SU-DHL-6 (cell line): ENCODE results near the gene VILL.
"Not testable (repeated sequence)": the region's sequence is repeated elsewhere in the genome, so short reads cannot be mapped to it uniquely, and the experiment has no call there.

Experiments used
- H2AFZ ChIP-seq: fragments of 200-600 bp; sonication (generic); 2 replicates; pipeline ENCODE4 v1.6.1; 2014; ENCODE audit warnings: low read depth, mild to moderate bottlenecking, moderate library complexity, mixed read lengths, antibody characterized with exemption, low read length; ENCODE audit not compliant: severe bottlenecking
- H3F3A ChIP-seq: fragments of 200-600 bp; shearing (Covaris generic); 2 replicates; pipeline ENCODE4 v1.6.0; 2016; ENCODE audit warnings: antibody characterized with exemption, mild to moderate bottlenecking; ENCODE audit not compliant: insufficient read depth
- H3K27ac ChIP-seq: fragments of 200-600 bp; sonication (generic); 2 replicates; pipeline ENCODE4 v1.5.1; 2016; ENCODE audit warnings: low read depth, mild to moderate bottlenecking, low read length, moderate library complexity, mixed read lengths
- H3K27me3 ChIP-seq: fragments of 200-600 bp; sonication (generic), shearing (Covaris generic); 2 replicates; pipeline ENCODE4 v1.6.0; 2014; ENCODE audit warnings: mild to moderate bottlenecking, low read length
- H3K36me3 ChIP-seq: fragments of 200-600 bp; sonication (generic); 2 replicates; pipeline ENCODE4 v1.6.1; 2014; ENCODE audit warnings: mild to moderate bottlenecking, low read length, mixed read lengths
- H3K4me2 ChIP-seq: fragments of 300-600, 200-600 bp; shearing (Covaris generic), sonication (generic); 2 replicates; pipeline ENCODE4 v1.6.0; 2014; ENCODE audit warnings: low read length, low read depth, mild to moderate bottlenecking; ENCODE audit not compliant: poor library complexity, severe bottlenecking
- H3K4me3 ChIP-seq: fragments of 200-600 bp; sonication (generic); 2 replicates; pipeline ENCODE4 v1.5.1; 2014; ENCODE audit warnings: antibody characterized with exemption, low read length, mild to moderate bottlenecking, mixed read lengths; ENCODE audit not compliant: insufficient read depth, poor library complexity, severe bottlenecking
- H3K79me2 ChIP-seq: fragments of 200-600 bp; sonication (generic); 2 replicates; pipeline ENCODE4 v1.6.1; 2014; ENCODE audit warnings: mild to moderate bottlenecking, low read length, moderate library complexity; ENCODE audit not compliant: insufficient read depth
- H3K9ac ChIP-seq: fragments of 200-600 bp; sonication (generic); 2 replicates; pipeline ENCODE4 v1.7.0; 2014; ENCODE audit warnings: mild to moderate bottlenecking, low read length
- H3K9me2 ChIP-seq: fragments of 200-600 bp; sonication (generic); replicated peaks from 2 replicates; pipeline ENCODE4 v1.6.1; 2014; ENCODE audit warnings: low read length; ENCODE audit not compliant: insufficient read depth
- H3K9me3 ChIP-seq: fragments of 200-600 bp; sonication (generic); 2 replicates; pipeline ENCODE4 v1.6.1; 2014; ENCODE audit warnings: low read length, mixed read lengths; ENCODE audit not compliant: insufficient read depth
- H4K20me1 ChIP-seq: fragments of 200-600 bp; sonication (generic); 2 replicates; pipeline ENCODE4 v1.6.1; 2014; ENCODE audit warnings: low read depth, mild to moderate bottlenecking, antibody characterized with exemption, low read length, moderate library complexity, mixed read lengths
- CTCF ChIP-seq: fragments of 200-600 bp; sonication (generic); IDR thresholded peaks from one replicate; pipeline ENCODE4 v1.5.1; 2017; ENCODE audit warnings: antibody characterized with exemption, mild to moderate bottlenecking, low read length, moderate library complexity; ENCODE audit not compliant: insufficient read depth, poor library complexity, severe bottlenecking
- EZH2phosphoT487 ChIP-seq: fragments of 200-600 bp; sonication (generic), shearing (Covaris generic); conservative IDR thresholded peaks from 2 replicates; pipeline ENCODE4 v1.6.1; 2018; ENCODE audit warnings: mild to moderate bottlenecking, antibody characterized with exemption, low read length, moderate library complexity, mixed read lengths

The VILL gene

GRCh38 chr3:38049358-38050126 is 59.0 kb downstream of the VILL start:
- H3K79me2 ChIP-seq = no peaks in the 10 kb centered on the region
- H3K9me3 ChIP-seq = no peaks in the 10 kb centered on the region
- no peaks in the 10 kb centered on the region for H3K9me2 ChIP-seq
- H3K9ac ChIP-seq = no peak overlapping the region
- H3K4me3 ChIP-seq = no peak overlapping the region
- H3K27ac ChIP-seq = no peak overlapping the region
- no peak for TF ChIP-seq EZH2phosphoT487
- TF ChIP-seq CTCF = no peak
- no peak overlapping the region for H2AFZ ChIP-seq
- H3K36me3 ChIP-seq = no peaks in the 10 kb centered on the region
- no peaks in the 10 kb centered on the region for H3K27me3 ChIP-seq
- H3F3A ChIP-seq = no peaks in the 10 kb centered on the region
- H4K20me1 ChIP-seq = no peaks in the 10 kb centered on the region
- no peak overlapping the region for H3K4me2 ChIP-seq

- TF ChIP-seq EZH2phosphoT487 (no peak), CTCF (no peak)
- Histone ChIP-seq H3K27me3 (no peaks in the 10 kb centered on the region), H3K4me2 (no peak overlapping the region), H3K79me2 (no peaks in the 10 kb centered on the region), H3F3A (no peaks in the 10 kb centered on the region), H3K4me3 (no peak overlapping the region), H3K36me3 (no peaks in the 10 kb centered on the region), H3K9me2 (no peaks in the 10 kb centered on the region), H4K20me1 (no peaks in the 10 kb centered on the region), H3K9me3 (no peaks in the 10 kb centered on the region), H3K9ac (no peak overlapping the region), H2AFZ (no peak overlapping the region), H3K27ac (no peak overlapping the region)
These were observed 60.5 kb downstream of the VILL start for GRCh38 chr3:38051131-38051530.

DNA sequence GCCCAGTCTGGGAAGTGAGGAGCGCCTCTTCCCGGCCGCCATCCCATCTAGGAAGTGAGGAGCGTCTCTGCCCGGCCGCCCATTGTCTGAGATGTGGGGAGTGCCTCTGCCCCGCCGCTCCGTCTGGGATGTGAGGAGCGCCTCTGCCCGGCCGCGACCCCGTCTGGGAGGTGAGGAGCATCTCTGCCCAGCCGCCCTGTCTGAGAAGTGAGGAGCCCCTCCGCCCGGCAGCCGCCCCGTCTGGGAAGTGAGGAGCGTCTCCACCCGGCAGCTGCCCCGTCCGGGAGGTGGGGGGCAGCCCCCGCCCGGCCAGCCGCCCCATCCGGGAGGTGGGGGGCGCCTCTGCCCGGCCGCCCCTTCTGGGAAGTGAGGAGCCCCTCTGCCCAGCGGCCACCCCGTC is 62.7 kb downstream of the VILL start:
- H2AFZ ChIP-seq, H3K9me2 ChIP-seq, H3K79me2 ChIP-seq, H3K9ac ChIP-seq, H3K4me3 ChIP-seq, H3K27ac ChIP-seq, H3F3A ChIP-seq, H3K9me3 ChIP-seq, H3K27me3 ChIP-seq, H3K36me3 ChIP-seq, H4K20me1 ChIP-seq, H3K4me2 ChIP-seq: not testable (repeated sequence)

GRCh38 chr3:38053813-38054498 is 63.4 kb downstream of the VILL start:
- not testable (repeated sequence) for H3K4me2 ChIP-seq, H3K9me2 ChIP-seq, H3K27me3 ChIP-seq

More at GRCh38 chr3:38053813-38054498, 63.4 kb downstream of the VILL start:
- H3K9ac ChIP-seq, H3K9me3 ChIP-seq, H3K4me3 ChIP-seq, H2AFZ ChIP-seq, H3K36me3 ChIP-seq, H3K27ac ChIP-seq, H4K20me1 ChIP-seq, H3K79me2 ChIP-seq, H3F3A ChIP-seq: not testable (repeated sequence)
